Heart left ventricle (tissue), 13 donors: ENCODE results near the gene LTBP4.

Source experiments
- POLR2A ChIP-seq, 2 donors: fragments of 450-650 bp; IDR thresholded peaks; one replicate each; pipeline ENCODE4 v1.6.1; 2017; ENCODE audit warnings: antibody characterized with exemption in 2 of 2, mild to moderate bottlenecking in 2 of 2, moderate library complexity in 2 of 2
- TF ChIP-seq, protein P1 (sequence below), 12 donors: fragments of 200-600 bp; sonication (generic) in 4 of 12; IDR thresholded peaks; one replicate each; pipeline versions ENCODE4 v1.5.0 to v1.8.0; 2018 to 2022; ENCODE audit warnings: antibody characterized with exemption in 12 of 12, mild to moderate bottlenecking in 5 of 12
- donor health status: ischemic (EF 13 %, LVEDD 7.1; RV severe dilation, severe dysfunction).
- donor health status: DM: no; HTN: yes; CAD: no.
- donor health status: DM: no; HTN: no; CAD: no.
- donor health status: ischemic (EF 25% LVEDD 6.9; RV normal size, moderate dysfunction).
- donor health status: ischemic (EF 25% LVEDD 5.7; RV mildly dilated, moderate dysfunction).
- donor health status: ischemic (EF 35%, LVEDD 5.7; RV mildly dilated, moderate dysfunction).
- donor health status: nonischemic (EF 11% LVEDD 7.7; RV severe dilation, severe dysfunction).
- donor health status: DM: yes; HTN: yes; CAD: no.
- donor health status: PGD.
- donor health status: ischemic (EF 29% LVEDD 5.4; RV normal size, mild dysfunction).
- donor health status: nonischemic (EF 23%, LVEDD 6.1; RV moderate dilation, normal function).

DNA sequence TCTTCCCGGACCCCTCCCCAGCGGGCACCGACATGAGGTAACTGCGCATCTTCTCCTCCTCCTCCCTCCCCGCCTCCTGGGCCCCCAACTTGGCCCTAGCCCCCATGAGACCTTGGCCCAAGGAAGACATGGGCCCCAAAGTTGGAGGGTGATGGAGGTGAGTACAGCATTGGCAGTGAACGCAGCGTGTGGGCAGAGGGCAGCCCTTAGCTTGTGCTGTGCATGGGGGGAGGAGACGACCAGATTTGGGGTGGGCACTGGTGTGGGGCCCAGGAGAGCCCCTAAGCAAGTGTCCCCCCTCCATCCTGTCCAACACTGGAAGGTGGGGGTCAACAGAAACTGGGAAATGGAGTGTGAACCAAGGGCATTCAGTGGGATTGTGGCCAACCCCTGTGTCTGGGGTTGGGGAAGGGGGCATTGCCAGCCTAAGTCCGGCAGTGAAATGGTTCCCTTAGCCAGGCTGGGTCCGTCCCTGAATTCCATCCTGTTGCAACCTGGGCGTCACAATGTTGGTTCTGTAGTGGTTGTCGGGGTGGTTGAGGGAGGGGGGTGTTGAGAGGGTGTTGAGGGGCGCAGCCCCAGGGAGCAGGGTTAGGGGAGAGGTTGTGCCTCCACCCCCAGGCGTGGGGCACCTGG is 65.8 kb downstream of the LTBP4 start:
- TF ChIP-seq POLR2A (IDR thresholded peaks at IDR 0.05): no peak
- TF ChIP-seq, protein P1, sequence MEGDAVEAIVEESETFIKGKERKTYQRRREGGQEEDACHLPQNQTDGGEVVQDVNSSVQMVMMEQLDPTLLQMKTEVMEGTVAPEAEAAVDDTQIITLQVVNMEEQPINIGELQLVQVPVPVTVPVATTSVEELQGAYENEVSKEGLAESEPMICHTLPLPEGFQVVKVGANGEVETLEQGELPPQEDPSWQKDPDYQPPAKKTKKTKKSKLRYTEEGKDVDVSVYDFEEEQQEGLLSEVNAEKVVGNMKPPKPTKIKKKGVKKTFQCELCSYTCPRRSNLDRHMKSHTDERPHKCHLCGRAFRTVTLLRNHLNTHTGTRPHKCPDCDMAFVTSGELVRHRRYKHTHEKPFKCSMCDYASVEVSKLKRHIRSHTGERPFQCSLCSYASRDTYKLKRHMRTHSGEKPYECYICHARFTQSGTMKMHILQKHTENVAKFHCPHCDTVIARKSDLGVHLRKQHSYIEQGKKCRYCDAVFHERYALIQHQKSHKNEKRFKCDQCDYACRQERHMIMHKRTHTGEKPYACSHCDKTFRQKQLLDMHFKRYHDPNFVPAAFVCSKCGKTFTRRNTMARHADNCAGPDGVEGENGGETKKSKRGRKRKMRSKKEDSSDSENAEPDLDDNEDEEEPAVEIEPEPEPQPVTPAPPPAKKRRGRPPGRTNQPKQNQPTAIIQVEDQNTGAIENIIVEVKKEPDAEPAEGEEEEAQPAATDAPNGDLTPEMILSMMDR (IDR thresholded peaks at IDR 0.05): no peak
